Testis (tissue), 3 donors: ENCODE results near the gene KDM4F. TPM values are rescaled to one million over a fixed set of nuclear protein-coding genes. Genes with fewer than 3 reads are reported as not detected.

Experiments
- DNase-seq: peaks from one replicate; pipeline ENCODE4 v3.0.0-alpha.2; 2019
- H3K27ac ChIP-seq, 2 donors: fragments of 200-600 bp; sonication (generic); one replicate each; pipeline ENCODE4 v1.5.1; 2019
- H3K27me3 ChIP-seq: fragments of 200-600 bp; sonication (generic); one replicate; pipeline ENCODE4 v1.5.1; 2019
- H3K36me3 ChIP-seq: fragments of 200-600 bp; sonication (generic); one replicate; pipeline ENCODE4 v1.5.1; 2017; ENCODE audit warnings: low read depth; ENCODE audit errors: missing control alignments
- H3K4me1 ChIP-seq: fragments of 200-600 bp; sonication (generic); one replicate; pipeline ENCODE4 v1.5.1; 2019
- H3K4me3 ChIP-seq, 2 donors: fragments of 200-600 bp; sonication (generic); one replicate each; pipeline ENCODE4 v1.5.1; 2017 to 2019
- H3K9me3 ChIP-seq: fragments of 200-600 bp; sonication (generic); one replicate; pipeline ENCODE4 v1.5.1; 2017
- POLR2A ChIP-seq: fragments of 450-650 bp; IDR thresholded peaks from one replicate; pipeline ENCODE4 v1.6.1; 2017; ENCODE audit warnings: antibody characterized with exemption, mild to moderate bottlenecking, moderate library complexity
- WGBS, 2 donors: methylation state at CpG; one replicate each; pipeline ENCODE4 v1.1.5; 2018; 5-methylcytosine and 5-hydroxymethylcytosine counted together
- intact Hi-C: fragments of 100-400 bp; cut with DNase I; formaldehyde crosslinking; loops from one replicate; pipeline ENCODE4 v1.15.1; 2023; ENCODE audit warnings: low total_unique reads
- polyA plus RNA-seq: library from polyadenylated mRNA; stranded (reverse); fragments of 350-450 nt; fragmentation: Illumina TruSeq; extraction: RNeasy Lipid Tissue Mini Kit (QIAGEN cat#74804); gene quantifications from one replicate; pipeline ENCODE4 v1.2.3, GENCODE V29; 2014; ENCODE audit warnings: low read depth, low replicate concordance; ENCODE audit not compliant: insufficient read depth
- total RNA-seq, 2 donors: library from RNA; depleted of rRNA; stranded (reverse); fragments of >200 nt; gene quantifications; one replicate each; pipeline ENCODE4 v1.2.3, GENCODE V29; 2016
- TF ChIP-seq, protein P1 (sequence below), 3 experiments: fragments of 450-650 bp in 2 of 3; fragments of 200-600 bp in 1 of 3; sonication (generic) in 1 of 3; IDR thresholded peaks; one replicate each; pipeline ENCODE4 v1.5.1; 2016 to 2019; ENCODE audit warnings: antibody characterized with exemption in 3 of 3, mild to moderate bottlenecking in 2 of 3, moderate library complexity in 1 of 3

KDM4F gene
- total and polyA plus RNA-seq, 3 donors from 2014 or later = 0.55 TPM; not detected in 2

DNA sequence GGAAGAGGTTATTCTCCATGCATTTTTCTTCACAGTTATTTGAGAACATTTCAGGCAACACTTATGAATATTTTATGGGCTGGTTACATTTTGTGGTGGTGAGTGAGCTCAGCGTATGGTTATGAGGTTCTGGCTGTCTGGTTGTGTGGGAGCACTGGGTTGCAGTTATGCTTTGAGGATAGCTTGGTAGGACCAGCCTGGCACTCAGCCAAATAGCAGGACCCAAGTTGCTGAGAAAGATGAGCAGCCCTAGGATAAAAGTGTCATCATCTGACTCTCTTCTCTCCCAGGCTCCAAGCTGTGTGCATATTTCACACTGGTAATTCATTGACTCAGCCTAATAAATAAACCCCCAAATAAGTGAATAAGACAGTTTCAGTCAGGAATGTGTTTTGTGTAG lies 9.4 kb downstream of the KDM4F start:
- no peak for TF ChIP-seq POLR2A
- no peaks in the 10 kb centered on the region for H3K9me3 ChIP-seq
- no peaks in the 10 kb centered on the region for H3K36me3 ChIP-seq
- no peaks in the 10 kb centered on the region for H3K27me3 ChIP-seq
- no peak overlapping the region for H3K27ac ChIP-seq
- intact Hi-C loops = no loop called here
- no peak overlapping the region for H3K4me3 ChIP-seq
- no peaks in the 10 kb centered on the region for H3K4me1 ChIP-seq
- WGBS, 2 donors = 71 to 90% methylated on average over 1 of the region's 1 CpG
- DNase-seq = no peak

DNA sequence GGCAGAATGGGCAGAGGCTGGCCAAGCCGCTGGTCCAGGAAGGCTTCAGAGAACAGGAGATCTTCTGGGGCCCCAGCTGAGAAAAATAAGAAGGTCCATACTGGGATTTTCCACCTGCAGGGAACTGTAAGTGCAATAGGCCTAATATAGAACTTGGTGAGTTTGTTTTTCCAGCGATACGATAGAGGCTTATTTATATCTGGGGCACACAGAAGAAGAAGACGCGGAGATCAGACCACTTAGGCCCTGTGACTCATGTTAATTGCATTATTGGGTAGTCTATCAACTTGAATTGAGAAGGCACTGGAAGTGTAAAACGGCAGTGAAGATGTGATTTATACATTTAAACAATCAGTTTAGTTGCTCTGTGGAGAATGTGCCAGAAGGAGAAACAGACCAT lies 9.8 kb downstream of the KDM4F start:
- DNase-seq = no peak
- Histone ChIP-seq H3K9me3 (no peaks in the 10 kb centered on the region), H3K27ac (no peak overlapping the region), H3K4me3 (no peak overlapping the region), H3K4me1 (no peaks in the 10 kb centered on the region), H3K27me3 (no peaks in the 10 kb centered on the region), H3K36me3 (no peaks in the 10 kb centered on the region)
- intact Hi-C loops = no loop called here
- 82 to 89% methylated on average over 6 of the region's 6 CpGs for WGBS, 2 donors
- TF ChIP-seq, protein P1, sequence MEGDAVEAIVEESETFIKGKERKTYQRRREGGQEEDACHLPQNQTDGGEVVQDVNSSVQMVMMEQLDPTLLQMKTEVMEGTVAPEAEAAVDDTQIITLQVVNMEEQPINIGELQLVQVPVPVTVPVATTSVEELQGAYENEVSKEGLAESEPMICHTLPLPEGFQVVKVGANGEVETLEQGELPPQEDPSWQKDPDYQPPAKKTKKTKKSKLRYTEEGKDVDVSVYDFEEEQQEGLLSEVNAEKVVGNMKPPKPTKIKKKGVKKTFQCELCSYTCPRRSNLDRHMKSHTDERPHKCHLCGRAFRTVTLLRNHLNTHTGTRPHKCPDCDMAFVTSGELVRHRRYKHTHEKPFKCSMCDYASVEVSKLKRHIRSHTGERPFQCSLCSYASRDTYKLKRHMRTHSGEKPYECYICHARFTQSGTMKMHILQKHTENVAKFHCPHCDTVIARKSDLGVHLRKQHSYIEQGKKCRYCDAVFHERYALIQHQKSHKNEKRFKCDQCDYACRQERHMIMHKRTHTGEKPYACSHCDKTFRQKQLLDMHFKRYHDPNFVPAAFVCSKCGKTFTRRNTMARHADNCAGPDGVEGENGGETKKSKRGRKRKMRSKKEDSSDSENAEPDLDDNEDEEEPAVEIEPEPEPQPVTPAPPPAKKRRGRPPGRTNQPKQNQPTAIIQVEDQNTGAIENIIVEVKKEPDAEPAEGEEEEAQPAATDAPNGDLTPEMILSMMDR (IDR thresholded peaks at IDR 0.05) = no peak
- TF ChIP-seq POLR2A = no peak

DNA sequence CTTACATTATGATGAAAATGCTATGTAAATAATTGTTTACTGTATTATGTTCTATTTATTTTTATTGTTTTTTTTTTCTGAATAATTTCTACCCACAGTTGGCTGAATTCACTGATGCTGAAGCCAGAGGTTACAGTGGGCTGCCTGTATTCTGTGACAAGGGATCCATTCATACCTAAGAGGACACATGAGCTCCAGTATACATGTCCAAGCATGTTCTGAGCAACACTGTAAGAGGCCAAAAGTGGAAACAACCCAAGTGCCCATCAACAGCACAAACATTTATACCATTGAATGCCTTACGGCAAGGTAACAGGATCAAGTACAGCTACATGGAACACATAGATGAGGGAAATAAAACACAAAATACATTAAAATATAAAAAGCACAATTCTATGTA lies 16.1 kb downstream of the KDM4F start:
- no peak overlapping the region for H3K4me3 ChIP-seq
- peaks cover 7% of the 10 kb centered on the region for H3K4me1 ChIP-seq
- H3K36me3 ChIP-seq = no peaks in the 10 kb centered on the region
- intact Hi-C loops = loop anchor here (5.0 kb wide), 1 partner anchor 87 kb away; no protein-coding TSS in a partner anchor
- no peak for DNase-seq
- WGBS, 2 donors = 90 to 100% methylated on average over 1 of the region's 1 CpG
- no peaks in the 10 kb centered on the region for H3K27me3 ChIP-seq
- no peak for TF ChIP-seq POLR2A
- TF ChIP-seq, protein P1 (IDR thresholded peaks at IDR 0.05) = no peak
- H3K27ac ChIP-seq = no peak overlapping the region
- no peaks in the 10 kb centered on the region for H3K9me3 ChIP-seq

DNA sequence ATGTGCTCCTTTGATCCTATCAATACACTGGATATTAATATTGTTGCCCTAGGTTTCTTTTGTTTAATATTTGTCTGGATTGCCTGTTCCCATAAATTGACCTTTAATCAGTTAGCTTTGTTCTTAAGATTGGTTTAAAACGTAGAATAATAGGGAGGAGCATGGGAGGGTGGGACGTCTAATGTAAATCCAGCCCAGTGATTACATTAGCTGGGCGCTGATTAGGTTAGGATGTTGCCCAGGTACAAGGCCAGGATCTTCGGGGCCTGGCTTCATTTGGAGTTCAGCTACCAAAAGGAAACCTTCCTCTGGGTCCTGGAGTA lies 17.5 kb downstream of the KDM4F start, which contains the start of gene SRSF8:
Gene SRSF8 (plus strand): TSS at position 204 of the 323 bp plus-strand sequence. CDS start 308 bp downstream, outside the sequence.
- Histone ChIP-seq H3K36me3 (no peaks in the 10 kb centered on the region), H3K27ac (peak within 1 kb of the TSS; percentile 97), H3K27me3 (no peaks in the 10 kb centered on the region), H3K4me1 (peaks cover 7% of the 10 kb centered on the region), H3K4me3 (peak within 1 kb of the TSS; percentile 80 to 84), H3K9me3 (no peaks in the 10 kb centered on the region)
- intact Hi-C loops = loop anchor here (5.0 kb wide), 1 partner anchor 86 kb away; no protein-coding TSS in a partner anchor
- TF ChIP-seq POLR2A = no peak
- TF ChIP-seq, protein P1 (IDR thresholded peaks at IDR 0.05) = no peak
- 0% methylated on average over 4 of the region's 4 CpGs for WGBS, 2 donors
- no peak for DNase-seq

DNA sequence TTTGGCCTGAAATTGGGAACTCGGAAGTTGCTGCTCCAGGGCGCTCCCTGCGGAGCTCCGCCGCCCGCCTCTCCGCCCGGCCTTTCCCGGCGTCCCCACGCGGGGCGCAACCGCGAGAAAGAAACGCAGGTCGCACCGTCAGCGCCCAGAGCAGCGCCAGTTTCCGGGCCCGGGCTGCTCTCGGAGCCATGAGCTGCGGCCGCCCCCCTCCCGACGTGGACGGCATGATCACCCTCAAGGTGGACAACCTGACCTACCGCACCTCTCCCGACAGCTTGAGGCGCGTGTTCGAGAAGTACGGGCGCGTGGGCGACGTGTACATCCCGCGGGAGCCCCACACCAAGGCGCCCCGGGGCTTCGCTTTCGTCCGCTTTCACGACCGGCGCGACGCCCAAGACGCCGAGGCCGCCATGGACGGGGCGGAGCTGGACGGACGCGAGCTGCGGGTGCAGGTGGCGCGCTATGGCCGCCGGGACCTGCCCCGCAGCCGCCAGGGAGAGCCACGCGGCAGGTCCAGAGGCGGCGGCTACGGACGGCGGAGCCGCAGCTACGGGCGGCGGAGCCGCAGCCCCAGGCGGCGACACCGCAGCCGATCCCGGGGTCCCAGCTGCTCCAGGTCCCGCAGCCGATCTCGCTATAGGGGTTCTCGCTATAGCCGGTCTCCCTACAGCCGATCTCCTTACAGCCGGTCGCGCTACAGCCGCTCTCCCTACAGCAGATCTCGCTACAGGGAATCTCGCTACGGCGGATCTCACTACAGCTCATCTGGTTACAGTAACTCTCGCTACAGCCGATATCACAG lies 18.0 kb downstream of the KDM4F start:
- peaks cover 7% of the 10 kb centered on the region for H3K4me1 ChIP-seq
- H3K4me3 ChIP-seq = peak overlapping the region; percentile 80 to 84
- H3K27me3 ChIP-seq = no peaks in the 10 kb centered on the region
- no peaks in the 10 kb centered on the region for H3K36me3 ChIP-seq
- TF ChIP-seq POLR2A = no peak
- TF ChIP-seq, protein P1 (IDR thresholded peaks at IDR 0.05) = peak; percentile 32 to 49 (median 46)
- H3K27ac ChIP-seq = peak overlapping the region; percentile 97
- intact Hi-C loops = loop anchor here (5.0 kb wide), 1 partner anchor 85 kb away; no protein-coding TSS in a partner anchor
- WGBS, 2 donors = 1% methylated on average over 38 to 72 of the region's 98 CpGs
- H3K9me3 ChIP-seq = no peaks in the 10 kb centered on the region
- peak; percentile 85 for DNase-seq
